Measurements from ENCODE around the gene SMOC1.

The SMOC1 gene, protein sequence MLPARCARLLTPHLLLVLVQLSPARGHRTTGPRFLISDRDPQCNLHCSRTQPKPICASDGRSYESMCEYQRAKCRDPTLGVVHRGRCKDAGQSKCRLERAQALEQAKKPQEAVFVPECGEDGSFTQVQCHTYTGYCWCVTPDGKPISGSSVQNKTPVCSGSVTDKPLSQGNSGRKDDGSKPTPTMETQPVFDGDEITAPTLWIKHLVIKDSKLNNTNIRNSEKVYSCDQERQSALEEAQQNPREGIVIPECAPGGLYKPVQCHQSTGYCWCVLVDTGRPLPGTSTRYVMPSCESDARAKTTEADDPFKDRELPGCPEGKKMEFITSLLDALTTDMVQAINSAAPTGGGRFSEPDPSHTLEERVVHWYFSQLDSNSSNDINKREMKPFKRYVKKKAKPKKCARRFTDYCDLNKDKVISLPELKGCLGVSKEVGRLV

DNA sequence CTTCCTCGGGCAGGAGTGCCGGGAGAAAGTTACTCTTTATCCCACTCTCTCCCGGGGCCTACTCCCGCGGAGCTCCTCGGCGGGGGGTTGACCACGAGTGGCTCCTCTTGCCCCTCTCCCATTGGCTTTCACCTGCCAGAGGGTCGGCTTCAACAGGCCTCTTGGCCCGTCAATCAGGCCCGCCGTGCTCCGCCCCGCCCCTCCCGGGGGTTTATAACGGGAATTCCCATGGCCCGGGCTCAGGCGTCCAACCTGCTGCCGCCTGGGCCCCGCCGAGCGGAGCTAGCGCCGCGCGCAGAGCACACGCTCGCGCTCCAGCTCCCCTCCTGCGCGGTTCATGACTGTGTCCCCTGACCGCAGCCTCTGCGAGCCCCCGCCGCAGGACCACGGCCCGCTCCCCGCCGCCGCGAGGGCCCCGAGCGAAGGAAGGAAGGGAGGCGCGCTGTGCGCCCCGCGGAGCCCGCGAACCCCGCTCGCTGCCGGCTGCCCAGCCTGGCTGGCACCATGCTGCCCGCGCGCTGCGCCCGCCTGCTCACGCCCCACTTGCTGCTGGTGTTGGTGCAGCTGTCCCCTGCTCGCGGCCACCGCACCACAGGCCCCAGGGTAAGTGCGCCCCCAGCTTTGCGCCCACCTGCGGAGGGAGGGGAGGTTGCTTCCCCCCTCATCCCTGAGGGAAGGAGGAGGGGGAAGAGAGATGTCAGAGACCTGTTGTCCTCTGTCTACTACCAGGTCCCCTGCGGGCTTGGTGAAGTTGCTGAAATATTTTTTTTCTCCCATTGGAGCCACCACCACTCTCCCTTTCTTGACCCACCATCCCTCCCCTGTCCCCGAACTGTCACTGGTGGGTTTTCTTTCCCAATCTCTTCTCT lies at the start of gene SMOC1:
Gene SMOC1, plus strand, starts transcription at position 242 of the 869 bp plus-strand sequence. Its CDS starts 263 bp downstream, at position 505.
- no peak for ATAC-seq

DNA sequence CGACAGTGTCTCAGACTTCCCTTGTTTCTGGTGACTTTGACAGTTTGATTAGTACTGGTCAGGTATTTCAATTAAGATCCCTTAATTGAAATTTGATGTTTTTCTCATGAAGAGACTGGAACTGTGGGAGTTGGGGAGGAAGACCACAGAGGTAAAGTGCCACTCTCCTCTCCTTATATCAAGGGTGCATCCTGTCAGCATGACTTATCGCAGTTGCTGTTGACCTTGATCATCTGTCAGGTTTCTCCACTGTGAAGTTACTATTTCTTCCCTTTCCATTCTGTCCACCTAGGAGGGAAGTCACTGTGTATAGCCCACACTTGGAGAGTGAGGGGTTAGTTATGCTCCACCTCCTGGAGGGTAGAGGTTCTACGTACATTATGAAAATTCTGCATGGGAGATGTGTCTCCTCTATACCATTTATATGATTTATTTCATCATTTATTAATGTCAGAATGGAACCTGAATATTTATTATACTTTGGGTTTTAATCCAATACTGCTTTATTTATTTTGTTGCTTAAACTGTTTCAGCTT lies 40.3 kb upstream of the SMOC1 start:
- ATAC-seq: no peak

DNA sequence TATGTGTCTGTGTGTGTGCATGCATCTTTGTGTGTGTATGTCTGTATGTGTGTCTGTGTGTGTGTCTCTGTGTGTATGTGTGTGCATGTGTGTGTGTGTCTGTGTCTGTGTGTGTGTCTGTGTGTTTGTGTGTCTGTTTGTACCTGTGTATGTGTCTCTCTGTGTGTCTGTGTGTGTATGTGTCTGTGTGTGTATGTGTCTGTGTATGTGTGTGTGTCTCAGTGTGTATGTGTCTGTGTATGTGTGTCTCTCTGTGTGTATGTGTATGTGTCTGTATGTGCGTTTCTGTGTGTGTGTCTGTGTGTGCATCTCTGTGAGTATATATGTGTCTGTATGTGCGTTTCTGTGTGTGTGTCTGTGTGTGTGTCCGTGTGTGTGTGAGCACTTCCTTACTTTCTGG lies 39.6 kb upstream of the SMOC1 start:
- no peak for ATAC-seq

DNA sequence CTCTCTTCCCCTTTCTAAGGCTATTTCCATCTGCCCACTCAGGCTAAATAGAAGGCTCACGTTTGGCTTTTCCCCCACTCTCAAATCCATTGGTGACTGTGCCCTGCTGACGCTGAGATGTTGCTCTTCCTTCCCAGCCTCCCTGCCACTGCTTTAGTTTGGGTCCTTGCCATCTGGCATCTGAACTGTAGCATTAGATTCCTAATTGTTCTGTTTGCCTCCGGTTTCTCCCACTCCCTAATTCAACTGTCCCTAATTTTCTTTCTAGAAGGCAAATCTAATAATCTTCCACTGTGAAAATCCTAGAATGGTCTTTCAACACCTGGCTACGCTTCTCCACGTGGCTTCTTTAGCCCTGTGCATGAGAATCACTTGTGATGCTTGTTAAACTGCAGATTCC lies 37.6 kb upstream of the SMOC1 start:
- ATAC-seq: no peak

DNA sequence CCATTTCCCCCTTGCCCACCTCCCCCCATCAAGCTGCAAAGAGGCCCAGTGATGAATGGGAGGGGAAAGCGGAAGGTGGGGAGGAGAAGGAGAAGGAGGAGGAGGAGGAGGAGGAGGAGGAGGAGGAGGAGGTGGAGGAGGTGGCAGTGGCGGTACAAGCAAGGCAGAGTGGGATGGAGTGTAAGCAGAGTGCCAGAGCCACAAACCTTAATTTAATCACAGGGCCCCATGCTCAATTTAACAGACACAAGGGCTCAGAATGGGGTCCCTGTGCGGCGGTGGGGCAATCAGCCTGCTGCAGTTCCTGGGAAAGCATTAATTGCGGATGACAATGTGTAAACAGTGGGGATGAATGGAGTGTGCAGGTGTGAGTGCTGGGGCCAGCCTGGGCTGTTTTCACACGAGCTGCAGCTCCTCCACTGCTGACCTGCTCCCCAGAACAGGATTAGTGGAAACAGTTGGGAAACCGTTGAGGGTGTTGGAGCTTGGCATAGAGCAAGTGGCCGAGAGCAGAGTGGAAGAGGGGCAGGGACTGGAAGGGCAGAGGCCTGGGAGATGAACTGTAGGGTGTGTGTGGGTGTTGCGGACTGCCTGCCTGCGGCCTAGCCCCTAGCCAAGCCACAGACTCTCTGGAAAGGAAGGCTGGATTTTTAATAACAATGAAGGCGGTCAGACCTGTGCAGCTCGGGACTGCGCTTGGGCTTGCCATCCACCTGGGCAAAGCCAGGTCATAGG lies 36.4 kb upstream of the SMOC1 start:
- no peak for ATAC-seq

DNA sequence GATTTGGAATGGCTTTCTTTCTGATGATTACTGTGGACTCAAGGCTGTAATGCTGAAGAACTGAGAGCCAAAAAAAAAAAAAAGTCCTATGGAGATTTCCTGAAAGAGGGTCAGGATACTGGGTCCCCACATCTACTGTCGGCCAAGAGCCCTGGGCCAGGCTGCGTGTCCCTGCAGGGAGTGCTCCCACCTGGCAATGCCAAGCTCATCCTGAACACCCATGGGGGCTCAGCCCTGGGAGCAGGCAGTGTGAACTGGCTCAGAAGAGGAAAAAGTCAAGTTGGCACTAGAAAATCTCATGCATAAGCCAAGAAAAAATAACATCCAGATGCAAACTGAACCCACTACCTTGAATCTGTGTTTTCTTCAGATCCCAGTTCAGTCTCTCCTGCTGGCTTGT lies 35.0 kb upstream of the SMOC1 start:
- no peak for ATAC-seq

DNA sequence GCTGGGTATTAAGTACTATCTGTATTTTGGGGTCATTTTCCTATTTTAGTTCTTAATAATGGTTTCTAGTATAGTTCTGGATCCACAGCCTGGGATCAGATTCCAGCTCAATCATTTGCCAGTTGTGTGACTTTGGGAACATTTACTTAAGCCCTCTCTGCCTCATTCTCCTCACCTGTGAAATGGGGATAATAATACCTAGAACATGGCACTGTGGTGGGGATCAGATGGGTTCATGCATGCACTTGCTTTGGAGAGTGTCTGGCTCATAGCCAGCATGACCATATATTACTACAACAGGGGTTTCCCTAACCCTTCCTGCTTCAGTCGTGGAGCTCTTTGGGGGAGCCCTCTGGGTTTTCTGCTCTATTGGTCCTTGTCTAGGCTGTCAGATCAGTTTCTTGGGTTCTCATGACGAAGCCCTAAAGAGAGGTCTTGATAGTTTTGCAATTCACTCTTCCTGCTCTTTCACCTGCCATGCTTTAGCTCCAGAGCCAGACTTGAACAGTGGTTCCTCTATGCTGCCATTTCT lies 34.1 kb upstream of the SMOC1 start:
- ATAC-seq: no peak

DNA sequence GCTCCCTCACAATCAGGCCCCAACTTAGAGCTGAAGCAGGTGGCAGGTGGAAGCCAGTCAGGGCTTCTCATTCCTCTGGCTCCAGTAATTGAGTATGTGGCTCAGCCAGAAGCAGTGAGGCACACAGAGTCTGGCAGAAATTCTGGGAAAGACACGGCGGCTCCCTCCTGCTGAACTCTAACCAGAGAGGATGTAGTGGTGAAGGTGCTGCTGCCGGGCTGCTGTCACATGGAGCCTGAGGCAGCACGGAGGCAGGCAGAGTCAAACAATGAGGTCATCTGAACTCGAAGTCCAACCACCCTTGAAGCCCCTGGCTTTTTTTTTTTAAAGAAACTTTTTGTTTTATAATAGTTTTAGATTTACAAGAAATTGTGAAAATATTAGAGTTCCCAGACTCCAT lies 33.4 kb upstream of the SMOC1 start:
- ATAC-seq: no peak

DNA sequence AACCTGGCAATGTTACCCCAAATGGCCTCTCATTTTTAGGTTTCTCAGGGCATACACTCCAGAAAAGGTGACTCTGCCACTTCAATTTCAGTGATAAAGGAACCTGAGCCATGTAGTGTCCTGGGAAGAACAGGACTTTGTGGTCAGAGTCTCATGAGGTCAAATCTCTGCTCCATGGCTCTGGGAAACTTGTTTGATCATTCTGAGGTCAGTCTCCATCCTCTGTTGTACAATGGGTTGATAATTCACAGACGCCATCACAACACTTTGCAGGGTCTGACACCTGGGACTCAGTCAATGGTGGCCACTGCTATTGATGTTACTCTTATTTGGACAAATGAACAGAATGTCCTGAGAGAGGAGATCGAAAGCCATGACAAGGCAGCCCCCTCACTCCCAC lies 31.1 kb upstream of the SMOC1 start:
- ATAC-seq: no peak

DNA sequence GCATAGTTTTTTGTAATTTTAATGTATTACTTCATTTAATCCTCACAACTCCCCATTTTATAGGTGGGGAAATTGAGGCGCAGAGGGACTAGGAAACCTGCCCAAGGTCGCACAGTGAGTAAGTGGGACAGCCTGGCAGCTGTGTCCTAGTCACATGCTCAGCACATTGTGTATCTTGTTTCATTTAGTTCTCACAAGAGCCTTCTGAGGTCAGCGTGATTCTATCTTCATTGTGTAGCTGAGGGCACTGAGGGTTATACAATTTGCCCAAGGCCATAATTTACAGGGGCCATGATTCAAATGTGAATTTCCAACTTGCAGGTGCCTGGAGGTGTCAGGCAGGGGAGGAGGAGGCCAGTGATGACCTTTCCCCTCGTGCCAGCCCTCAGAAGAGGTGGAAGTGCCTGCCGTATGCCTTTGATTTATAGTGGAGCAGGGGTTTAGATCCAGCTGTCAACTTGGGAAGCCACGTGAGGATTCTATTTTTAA lies 30.3 kb upstream of the SMOC1 start:
- ATAC-seq: no peak

DNA sequence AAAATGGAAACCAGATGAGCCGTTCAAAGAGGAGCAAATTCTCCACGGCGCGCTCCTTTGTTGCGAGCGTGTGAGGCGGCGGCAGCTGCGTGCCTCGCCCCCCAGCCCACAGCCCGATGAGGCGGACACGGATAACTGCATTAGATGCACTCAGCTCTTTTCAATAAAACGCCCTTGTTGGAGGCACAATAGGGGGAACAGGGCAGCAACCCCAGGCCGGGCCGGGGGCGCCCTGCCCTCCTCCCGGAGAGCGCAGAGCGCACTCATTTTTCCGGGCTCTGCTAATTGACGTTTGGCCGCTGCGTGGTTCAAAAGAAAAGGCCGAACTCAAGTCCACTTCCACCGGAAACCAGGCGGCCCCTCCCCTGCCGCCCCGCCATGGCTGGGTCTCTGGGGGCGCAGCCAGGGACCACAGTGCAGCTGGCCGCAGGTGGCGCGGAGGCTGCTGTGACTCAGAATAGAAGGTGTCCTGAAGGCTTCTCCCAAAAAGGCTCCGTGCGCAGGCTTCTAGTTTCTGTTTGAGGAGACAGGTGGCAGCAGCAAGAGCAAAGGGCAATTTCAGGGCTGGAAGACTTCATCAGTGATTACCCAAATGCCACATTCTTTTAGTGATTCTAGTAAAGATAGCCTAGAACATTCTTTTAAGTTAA lies 29.0 kb upstream of the SMOC1 start:
- ATAC-seq: no peak

DNA sequence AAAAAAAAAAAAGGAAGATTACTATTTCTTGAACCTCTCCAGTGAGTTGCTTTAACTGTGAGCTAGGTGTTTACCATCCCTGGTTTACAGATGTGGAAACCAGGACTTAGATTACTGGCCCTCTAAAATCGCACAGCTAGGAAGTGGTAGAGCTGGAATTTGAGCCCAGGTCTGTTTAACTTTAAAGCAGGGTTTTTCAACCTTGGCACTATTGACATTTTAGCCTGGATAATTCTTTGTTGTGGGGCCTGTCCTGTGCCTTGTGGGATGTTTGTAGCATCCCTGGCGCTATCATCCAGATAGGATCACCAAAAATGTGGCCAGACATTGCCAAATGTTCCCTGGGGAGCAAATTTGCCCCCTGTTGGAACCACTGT lies 28.5 kb upstream of the SMOC1 start:
- ATAC-seq: no peak

DNA sequence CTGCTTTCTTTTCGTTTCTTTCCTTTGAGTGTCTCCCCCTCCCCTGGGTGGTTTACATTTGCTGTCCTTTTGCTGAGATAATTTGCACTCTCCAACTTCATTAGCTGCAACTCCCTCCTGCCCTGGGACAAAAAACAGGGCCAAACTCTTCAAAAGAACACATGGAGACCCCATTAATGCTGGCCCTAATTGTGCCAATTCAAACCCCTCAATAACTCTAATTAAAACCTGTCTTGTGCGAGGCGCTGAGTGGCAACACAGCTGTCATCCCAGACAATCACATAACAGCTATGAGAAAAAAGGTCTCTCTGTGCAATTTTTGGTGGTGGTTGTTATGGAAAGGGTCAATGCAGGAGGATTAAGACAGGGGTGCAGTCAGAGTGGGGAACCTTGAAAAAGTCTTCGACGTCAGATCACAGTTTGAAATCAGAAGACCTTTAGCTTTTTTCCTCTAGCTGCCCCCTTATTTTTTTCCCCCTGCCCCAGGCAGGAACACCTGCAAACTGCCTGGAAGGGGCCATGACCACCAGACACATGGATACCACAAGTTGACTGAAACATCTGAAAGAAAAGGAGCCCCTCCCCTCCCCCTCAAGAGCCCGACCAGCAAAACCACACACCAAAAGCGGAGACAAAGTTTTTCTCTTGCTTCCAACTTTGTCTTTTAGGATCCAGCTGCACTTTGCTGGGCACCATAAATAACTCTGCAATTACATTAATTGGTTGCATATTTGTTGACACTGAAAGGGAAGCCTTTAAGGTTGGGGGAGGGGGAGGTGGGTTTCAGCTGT lies 26.5 kb upstream of the SMOC1 start:
- ATAC-seq: no peak

DNA sequence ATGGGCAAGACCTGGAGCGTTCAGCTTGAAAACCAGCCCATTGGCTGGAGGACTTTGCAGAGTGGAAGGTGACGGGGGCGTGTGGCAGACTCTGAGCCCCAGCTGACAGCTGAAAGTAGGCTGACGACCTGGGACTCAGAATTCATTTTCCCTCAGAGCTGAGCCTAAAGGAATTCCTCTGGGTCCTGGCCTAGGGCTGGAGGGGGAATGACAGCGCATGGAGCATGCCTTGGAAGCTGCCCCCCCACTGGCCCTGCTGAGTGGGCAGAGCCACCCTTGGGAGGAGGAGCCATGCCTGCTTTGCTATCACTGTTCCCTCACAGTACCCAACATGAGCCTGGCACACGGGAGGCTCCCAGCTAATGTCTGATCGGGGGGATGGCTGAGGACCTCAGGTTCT lies 25.4 kb upstream of the SMOC1 start:
- ATAC-seq: no peak

DNA sequence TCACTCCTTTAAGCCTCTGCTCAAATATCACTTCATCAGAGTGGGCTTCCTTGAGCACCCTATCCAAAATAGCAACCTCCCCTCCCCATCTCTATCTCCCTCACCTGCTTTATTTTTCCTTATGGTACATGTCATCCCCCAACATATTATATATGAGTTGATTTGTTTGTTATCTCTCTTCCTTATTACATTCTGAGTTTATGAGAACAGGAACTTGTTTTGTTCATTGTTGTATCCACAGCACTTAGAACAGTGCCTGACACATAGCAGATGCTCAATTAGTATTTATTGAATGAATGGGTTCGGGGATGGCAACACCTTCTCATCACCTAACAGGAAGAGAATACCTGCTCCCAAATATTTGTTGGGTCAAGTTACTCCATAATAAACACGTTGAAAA lies 24.6 kb upstream of the SMOC1 start:
- ATAC-seq: no peak

DNA sequence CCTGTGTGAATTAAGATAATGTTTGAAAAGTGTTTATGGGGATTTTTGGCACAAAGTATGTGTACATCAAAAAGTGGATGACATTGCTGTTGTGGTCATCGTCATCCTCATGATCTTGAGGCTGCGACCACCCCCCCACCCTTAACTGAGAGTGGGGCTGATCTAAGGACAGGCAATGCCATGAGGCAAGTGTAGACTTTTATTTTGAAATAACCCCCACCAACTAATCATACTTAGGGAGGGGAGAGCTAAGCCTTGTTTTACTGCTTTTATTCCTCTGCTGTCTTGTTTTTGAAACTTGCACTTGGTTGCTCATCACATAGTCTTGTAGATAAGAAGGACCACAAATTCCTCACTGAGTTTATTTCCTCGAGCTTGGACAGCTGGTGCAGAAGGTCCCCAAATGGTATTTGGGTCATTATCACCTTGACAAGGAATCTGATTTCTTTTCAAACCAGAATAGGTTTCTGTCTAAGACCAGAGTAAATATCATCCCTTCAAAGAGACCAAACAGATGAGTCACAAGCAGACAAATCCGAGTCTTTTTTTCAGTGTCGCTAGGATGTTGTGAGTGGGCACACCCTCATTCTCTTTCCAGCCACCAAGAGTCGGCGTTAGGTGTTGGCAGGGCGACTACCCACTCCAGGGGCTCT lies 23.9 kb upstream of the SMOC1 start:
- ATAC-seq: no peak

DNA sequence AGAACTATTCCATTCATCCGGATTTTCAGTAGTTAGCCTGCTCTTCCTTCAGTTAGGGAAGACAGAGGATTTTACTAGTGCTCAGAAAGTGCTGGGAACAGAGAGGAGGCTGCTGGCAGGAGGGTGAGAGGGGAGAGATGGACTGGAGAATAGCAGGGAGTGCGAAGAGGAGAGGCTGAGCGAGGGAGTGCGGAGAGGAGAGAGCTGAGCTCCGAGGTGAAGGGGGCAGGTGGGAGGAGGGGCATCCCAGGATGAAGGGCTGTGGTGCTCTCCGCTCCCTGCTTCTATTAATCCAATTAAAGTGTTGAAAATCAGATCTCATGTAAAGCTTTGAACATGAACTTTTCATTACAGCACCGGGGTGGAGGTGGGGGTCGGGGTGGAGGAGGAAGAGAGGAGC lies 20.4 kb upstream of the SMOC1 start:
- no peak for ATAC-seq

DNA sequence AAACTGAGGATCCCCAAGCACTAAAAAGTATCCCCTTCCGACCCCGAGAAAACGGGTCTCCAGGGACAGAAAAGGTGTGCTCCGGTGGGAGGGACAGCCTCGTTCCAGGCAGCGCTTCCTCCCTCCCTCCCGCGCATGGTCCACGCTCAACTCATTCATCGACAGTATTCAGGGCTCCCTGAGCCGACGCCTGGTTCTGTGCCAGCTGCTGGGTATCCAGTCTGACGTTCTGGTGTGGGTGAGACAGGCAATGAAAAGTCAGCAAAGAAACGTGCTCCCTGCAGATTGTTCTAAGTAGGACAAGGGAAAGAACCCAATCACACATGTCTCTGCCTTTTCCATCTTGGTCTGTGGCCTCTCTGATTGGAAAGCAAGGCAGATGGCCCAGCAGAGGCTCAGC lies 19.6 kb upstream of the SMOC1 start:
- ATAC-seq: no peak

DNA sequence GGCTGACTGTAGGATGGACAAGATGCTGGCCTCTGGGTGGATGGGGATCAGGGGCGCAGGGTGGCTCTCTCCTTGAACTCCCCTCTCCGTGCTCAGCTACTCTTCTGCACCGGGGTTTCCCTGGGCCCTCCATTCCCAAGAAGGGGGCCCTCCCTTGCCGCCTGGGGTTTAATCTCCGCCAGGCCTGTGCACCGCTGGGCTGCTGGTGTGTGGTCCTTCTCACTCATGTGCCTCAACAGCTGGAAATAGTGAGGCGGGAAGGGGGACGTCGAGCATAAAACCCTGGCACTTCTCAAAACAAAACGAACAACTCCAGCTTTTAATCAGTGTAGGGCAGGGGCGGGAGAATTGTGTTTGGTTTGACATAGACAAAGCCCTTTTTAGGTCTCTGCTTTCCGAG lies 19.0 kb upstream of the SMOC1 start:
- ATAC-seq: no peak

DNA sequence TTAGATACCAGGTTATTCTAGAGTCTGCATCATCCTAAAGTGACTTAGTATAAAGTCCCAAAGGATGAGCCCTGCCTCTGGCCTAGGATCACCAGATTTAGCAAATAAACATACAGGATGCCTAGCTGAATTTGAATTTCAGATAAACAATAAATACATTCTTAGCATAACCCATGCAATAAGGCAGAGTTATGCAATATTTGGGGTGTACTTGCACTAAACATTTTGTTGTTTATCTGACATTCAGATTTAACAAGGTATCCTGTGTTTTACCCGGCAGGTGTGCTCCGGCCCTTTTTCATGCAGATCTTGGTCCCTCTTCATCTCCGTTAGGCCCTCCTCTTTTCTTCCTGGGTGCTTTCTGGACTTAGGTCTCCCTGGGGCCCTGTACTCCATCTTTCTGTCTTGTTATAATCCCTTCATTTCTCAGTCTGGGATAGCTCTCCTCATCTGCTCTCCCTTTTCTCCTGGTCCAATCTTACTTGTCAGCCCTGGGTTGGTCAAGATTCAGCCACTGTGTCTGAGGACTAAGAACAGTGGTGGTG lies 18.1 kb upstream of the SMOC1 start:
- no peak for ATAC-seq
